CD4-positive, alpha-beta T cell treated with Interleukin-1 beta for 1 hour (primary cell): ENCODE measurements around the gene ECEL1.

Source experiments
- DNase-seq, 2 donors: peaks; one replicate each; pipeline ENCODE4 v3.0.0-alpha.2; 2020 to 2022

Gene ECEL1

DNA sequence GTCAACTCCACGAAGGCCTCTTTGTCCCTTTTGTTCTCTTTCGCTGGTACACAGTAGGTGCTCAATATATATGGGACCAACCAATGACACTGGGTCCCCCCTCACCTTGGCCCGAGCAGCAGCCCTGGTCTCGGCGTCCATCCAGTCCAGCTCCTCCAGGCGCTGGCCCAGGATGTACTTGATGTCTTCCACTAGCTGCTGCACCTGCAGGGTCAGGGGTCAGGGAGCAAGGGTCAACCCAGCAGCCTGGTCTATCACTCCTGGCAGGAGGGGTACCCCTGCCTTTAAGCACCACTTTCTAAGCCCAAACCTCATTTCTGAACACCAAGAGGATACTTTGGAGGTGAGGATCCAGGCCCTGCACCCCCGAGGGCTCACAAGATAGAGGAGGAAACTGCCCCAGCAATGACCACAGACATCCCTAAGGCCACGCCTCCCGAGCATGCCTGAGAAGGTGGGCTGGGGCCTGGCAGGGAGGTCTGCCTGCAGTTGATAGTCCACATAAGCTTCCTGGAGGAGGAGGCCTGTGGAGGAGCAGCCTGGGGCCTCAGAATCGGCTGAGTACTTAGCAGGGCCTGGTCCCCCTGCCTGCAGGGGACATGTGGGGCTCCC lies 4.2 kb downstream of the ECEL1 start:
- DNase-seq, result no peak

DNA sequence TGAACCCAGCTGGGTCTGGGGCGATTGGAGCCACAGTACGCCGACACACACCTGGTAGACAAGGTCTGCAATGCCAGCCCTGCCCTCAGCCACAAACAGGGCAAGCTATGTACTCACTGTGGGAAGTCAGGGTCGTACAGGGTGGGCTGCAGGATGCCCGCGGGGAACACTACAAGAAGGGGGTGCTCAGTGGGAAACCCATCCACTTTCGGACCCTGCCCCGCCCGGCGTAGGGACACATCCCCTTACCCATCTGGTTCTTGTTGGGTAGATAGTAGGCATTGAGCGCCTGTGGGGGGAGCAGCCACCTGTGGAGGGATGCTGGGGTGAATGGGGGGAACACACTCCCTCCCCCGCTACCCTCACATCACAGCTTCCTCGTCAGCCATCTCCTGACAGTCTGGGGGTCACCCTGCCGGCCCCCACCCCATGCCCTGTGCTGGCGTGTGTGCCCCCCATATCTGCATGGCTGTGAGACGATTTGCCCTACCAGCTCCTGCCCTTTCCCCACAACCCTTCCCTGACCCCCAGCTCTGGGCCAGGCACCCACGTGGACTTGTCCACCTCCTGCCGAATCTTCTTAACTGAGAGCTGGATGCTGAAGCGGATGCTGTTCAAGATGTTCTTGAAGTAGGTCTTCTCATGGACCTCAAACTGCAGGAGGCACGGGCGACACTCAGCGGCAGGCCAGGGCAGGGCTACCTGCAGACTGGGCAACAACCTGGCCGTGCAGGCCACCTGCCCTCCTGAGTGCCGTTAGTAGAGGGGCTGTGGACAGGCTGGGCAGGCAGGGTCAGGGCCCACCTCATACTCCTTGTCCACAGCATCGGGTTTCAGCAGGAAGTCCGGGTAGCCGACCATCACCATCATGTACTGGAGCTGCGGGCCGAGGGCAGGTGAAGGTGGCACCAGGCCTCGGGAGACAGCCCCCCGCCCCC lies 5.1 kb downstream of the ECEL1 start:
- DNase-seq, result no peak

- no peak for DNase-seq
These were observed 6.1 kb downstream of the ECEL1 start for GRCh38 chr2:232481322-232482140.

DNA sequence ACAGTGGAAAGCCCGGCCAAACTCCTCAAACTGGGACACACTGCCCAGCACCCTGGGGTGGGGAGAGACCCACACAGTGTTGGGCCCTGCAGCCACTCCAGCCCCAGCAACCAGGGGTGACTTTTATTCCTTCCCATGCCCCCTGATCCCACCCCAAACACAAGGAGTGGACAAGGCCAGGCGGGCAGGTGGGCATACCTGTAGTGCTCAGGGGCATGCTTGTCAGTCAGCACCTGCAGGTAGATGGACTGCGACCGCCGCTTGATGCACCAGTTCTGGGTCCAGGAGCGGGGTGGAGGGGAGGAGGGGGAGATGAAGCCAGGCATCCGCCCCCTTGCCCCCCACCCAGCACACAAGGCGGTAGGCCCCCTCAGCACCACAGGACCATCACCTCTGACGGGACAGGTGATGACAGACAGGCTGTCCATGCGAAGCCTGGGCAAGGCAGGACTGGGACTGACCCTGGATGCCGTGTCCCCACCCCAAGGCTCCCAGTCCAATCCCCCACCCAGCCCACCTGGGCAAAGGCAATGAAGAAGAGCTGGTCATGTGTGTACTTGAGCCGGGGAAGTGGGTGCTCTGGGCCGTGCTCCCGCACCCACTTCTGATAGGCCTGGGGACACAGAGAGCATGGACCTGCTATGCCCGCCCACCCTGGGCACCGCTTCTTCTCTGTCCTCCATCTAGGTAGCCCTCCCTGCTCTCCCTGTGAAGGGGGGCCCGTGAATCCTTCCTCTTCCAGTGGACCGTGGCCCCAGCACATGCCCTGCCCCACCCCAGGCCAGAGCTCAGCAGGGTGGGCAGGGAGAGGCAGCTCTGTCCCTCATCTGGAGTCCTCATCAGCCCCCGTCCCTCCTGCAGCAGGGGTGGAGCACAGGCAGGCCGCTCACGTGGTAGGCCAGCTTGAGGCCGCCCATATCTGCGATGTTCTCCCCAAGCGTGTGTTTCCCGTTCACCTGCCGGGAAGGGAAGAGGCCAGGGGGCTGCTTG lies 7.1 kb downstream of the ECEL1 start:
- no peak for DNase-seq

- no peak for DNase-seq
These were observed 8.1 kb downstream of the ECEL1 start for GRCh38 chr2:232479341-232480200.

DNA sequence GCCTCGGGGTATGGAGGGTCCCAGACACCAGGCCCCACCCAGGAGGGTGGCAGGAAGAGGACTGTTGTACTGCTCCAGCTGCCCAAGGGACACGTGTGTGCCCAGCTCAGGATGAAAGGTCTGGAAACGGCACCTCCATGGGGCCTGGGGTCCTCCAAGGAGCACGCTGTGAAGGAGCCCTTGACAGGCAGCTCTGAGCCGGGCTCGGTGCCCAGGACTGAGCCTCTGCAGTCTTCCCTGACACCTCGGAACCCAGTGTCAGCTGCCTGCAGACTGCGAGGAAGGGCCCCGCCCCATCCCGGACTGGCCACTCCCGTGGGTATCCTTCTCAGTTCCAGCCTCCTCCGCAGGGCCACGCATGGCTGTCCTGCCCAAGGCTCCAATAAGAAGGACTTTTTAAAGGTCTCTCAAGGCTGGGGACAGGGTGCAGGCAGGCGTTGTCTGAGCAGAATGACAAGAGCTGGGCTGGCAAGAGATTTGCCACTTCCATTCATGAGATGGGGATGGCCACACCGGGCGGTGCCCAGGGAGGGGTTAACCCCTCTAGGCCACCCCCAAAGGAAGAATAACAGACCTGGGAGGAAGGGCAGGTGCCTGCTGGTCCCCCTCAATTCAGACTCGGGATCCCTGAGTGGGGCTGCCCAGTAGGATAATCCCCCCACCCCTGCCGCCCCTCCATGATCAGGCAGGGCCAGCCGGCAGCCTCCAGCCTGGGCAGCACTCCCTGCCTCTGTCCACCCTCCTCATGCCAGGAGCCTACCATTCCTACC lies 8.9 kb downstream of the ECEL1 start:
- DNase-seq, result no peak

GRCh38 chr2:232477751-232478510 lies 9.7 kb downstream of the ECEL1 start:
- no peak for DNase-seq

GRCh38 chr2:232476791-232477190 lies 10.8 kb downstream of the ECEL1 start:
- DNase-seq, result no peak

DNA sequence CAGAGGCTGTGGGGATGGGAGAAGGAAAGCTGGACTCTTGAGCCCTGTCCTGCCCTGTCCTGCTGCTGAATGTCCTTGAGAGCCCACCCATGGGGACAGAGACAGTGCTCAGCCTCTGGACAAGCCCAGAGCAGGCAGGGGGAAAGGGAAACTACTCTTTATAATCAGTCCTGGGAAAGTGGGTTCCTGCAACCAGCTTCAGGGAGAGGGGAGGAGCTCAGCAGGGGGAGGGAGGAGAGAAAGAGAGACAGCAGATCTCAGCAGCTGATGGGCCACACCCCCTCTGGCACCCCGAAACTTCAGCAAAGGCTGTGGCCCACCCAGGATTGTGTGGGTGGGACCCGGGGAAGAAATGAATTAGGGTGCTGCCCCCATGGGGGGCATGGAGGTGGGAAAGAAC lies 11.6 kb downstream of the ECEL1 start:
- DNase-seq, result no peak

- DNase-seq, result no peak
These were observed 14.2 kb downstream of the ECEL1 start for GRCh38 chr2:232473467-232473890.

DNA sequence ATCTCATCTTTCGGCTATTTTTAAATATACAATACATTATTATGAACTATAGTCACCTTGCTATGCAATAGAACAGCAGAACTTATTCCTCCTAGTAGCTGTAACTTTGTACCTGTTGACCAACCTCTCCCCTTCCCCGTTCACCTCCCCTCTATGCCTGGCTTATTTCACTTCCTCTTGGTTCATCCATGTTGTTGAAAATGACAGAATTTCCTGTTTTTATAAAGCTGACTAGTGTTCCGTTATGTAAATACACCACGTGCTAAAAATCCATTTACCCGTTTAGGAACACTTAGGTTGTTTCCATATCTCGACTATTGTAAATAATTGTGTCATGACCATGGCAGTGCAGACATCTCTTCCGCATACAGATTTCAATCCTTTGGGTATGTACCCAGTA lies 21.4 kb downstream of the ECEL1 start:
- DNase-seq, result no peak

- DNase-seq, result no peak
These were observed 22.6 kb downstream of the ECEL1 start for GRCh38 chr2:232465061-232465460.

- no peak for DNase-seq
These were observed 23.1 kb downstream of the ECEL1 start for GRCh38 chr2:232464544-232464885.

GRCh38 chr2:232463701-232464543 lies 23.7 kb downstream of the ECEL1 start:
- DNase-seq, result no peak

- no peak for DNase-seq
These were observed 27.5 kb downstream of the ECEL1 start for GRCh38 chr2:232460171-232460570.

DNA sequence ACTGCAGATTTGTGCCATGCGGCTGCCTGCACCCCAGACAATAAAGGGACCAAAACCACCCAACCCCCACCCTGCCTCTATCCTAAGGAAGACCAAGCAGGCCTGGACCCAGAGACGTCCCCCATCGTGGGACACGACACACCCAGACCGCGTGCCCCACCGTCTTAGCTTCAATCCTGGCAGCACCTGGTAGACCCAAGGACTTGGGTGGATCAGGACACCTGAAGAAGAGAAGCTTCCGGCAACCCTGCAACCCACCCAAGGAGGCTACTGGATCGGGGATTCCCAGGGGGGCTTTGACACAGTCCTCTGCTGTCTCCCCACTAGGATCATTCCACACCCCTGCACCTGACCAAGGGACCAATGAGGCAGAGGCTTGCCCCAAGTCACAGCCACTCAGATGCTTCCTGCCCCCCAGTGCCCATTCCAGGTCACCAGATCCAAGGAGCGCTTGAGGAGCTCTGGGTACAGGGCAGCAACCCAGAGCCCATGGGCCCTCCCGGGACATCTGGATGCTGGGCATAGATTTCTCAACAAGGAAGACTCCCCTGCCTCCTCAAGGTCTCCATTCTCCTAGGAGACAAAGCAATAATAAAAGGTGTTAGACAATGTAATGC lies 28.1 kb downstream of the ECEL1 start:
- DNase-seq, result no peak

- no peak for DNase-seq
These were observed 28.8 kb downstream of the ECEL1 start for GRCh38 chr2:232458661-232459418.
